Pancreas (tissue), 10 donors: ENCODE data around the gene KMT2A. TPM values are rescaled to one million over a fixed set of nuclear protein-coding genes. Genes with fewer than 3 reads are reported as not detected.

Source experiments
- ATAC-seq, 4 donors: fragments of 200-7000 bp; cut with Tn5 transposase; one replicate each; pipeline versions ENCODE4 v1.8.0 to v1.9.1; 2020; ENCODE audit warnings: mild to moderate bottlenecking in 4 of 4, moderate library complexity in 4 of 4
- DNase-seq, 6 donors: peaks; one replicate each; pipeline ENCODE4 v3.0.0-alpha.2; 2020
- FAIRE-seq: peaks from 2 replicates; lab custom pipeline; 2012; peaks lifted over from hg19 to GRCh38; lab: Jason Lieb, UNC
- H3K27ac ChIP-seq, 4 donors: fragments of 200-600 bp; sonication (generic); 1 replicate in 3 of 4; 2 replicates in 1 of 4; pipeline versions ENCODE4 v1.5.0 to v1.8.0; 2020
- H3K27me3 ChIP-seq, 4 donors: fragments of 200-600 bp; one replicate each; pipeline ENCODE4 v1.8.0; 2021
- H3K36me3 ChIP-seq, 3 donors: fragments of 200-600 bp; sonication (generic) in 1 of 3; one replicate each; pipeline versions ENCODE4 v1.5.0 to v1.8.0; 2020 to 2021
- H3K4me1 ChIP-seq, 3 donors: fragments of 200-600 bp; one replicate each; pipeline ENCODE4 v1.8.0; 2021
- H3K4me3 ChIP-seq, 4 donors: fragments of 200-600 bp; sonication (generic) in 2 of 4; one replicate each; pipeline versions ENCODE4 v1.5.0 to v1.8.0; 2020 to 2021
- H3K9me3 ChIP-seq, 4 donors: fragments of 200-600 bp; one replicate each; pipeline ENCODE4 v1.8.0; 2021
- WGBS, 2 donors: extraction: QIAGEN DNeasy Blood & Tissue Kit; methylation state at CpG; one replicate each; pipeline ENCODE4 v1.1.7; 2013; 5-methylcytosine and 5-hydroxymethylcytosine counted together
- intact Hi-C, 3 donors: fragments of 100-400 bp; cut with DNase I; formaldehyde crosslinking; loops; one replicate each; pipeline versions ENCODE4 v1.11.1 to v1.14.2; 2022
- polyA plus RNA-seq, 2 donors: library from polyadenylated mRNA; stranded (reverse); fragments of 200-250 nt; gene quantifications; one replicate each; pipeline ENCODE4 v1.2.3, GENCODE V29; 2013
- total RNA-seq, 6 donors: library from RNA; stranded (reverse); fragmentation: NEBNext Ultra II Directional in 4 of 6; extraction: Animal tissue kit (Norgen Biotek cat#: 25700) in 4 of 6; gene quantifications; one replicate each; pipeline versions ENCODE4 v1.2.1 to v1.2.4, GENCODE V29; 2021 to 2023
- TF ChIP-seq, protein P1 (sequence below), 4 donors: fragments of 200-600 bp; sonication (generic) in 3 of 4; IDR thresholded peaks; one replicate each; pipeline versions ENCODE4 v1.5.0 to v1.8.0; 2021; ENCODE audit warnings: antibody characterized with exemption in 4 of 4
- donor health status: healthy with polysubstance abuse.
- donor health status: DM: no; HTN: no; CAD: no; lungs with moderate emphysema.
- donor health status: DM: no; HTN: no; CAD: no.
- donor health status: control.
- donor health status: control.
- donor health status: Bipolar disorder and iron deficiency.
- donor health status: DM: yes; HTN: yes; CAD: no.
- donor health status: DM: no; HTN: no; CAD: no.
- donor health status: DM: no; HTN: no; CAD: no.
- donor health status: DM: yes; HTN: yes; CAD: no.

KMT2A gene
- total and polyA plus RNA-seq, 8 donors = 13.9 to 46.3 (median 32.4) TPM

DNA sequence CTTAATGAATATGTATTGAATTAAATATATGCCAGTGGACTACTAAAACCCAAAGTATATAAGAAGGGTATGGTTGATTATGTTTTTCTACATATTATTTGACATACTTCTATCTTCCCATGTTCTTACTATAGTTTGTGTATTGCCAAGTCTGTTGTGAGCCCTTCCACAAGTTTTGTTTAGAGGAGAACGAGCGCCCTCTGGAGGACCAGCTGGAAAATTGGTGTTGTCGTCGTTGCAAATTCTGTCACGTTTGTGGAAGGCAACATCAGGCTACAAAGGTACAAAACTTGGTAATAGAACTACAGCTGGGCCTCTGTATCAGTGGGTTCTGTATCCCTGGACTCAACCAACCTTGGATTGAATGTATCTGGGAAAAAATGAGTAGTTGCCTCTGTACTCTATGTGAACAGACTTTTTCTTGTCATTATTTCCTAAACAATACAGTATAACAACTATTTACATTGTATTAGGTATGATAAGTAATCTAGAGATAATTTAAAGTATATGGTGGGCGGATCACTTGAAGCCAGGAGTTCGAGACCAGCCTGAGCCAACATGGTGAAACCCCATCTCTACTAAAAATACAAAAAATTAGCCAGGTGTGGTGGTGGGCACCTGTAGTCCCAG lies 52.3 kb downstream of the KMT2A start:
- TF ChIP-seq, protein P1, sequence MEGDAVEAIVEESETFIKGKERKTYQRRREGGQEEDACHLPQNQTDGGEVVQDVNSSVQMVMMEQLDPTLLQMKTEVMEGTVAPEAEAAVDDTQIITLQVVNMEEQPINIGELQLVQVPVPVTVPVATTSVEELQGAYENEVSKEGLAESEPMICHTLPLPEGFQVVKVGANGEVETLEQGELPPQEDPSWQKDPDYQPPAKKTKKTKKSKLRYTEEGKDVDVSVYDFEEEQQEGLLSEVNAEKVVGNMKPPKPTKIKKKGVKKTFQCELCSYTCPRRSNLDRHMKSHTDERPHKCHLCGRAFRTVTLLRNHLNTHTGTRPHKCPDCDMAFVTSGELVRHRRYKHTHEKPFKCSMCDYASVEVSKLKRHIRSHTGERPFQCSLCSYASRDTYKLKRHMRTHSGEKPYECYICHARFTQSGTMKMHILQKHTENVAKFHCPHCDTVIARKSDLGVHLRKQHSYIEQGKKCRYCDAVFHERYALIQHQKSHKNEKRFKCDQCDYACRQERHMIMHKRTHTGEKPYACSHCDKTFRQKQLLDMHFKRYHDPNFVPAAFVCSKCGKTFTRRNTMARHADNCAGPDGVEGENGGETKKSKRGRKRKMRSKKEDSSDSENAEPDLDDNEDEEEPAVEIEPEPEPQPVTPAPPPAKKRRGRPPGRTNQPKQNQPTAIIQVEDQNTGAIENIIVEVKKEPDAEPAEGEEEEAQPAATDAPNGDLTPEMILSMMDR (IDR thresholded peaks at IDR 0.05) = peak; percentile 36 to 65 (median 52)
- Histone ChIP-seq H3K27me3 (no peaks in the 10 kb centered on the region), H3K27ac (no peak overlapping the region), H3K36me3 (peaks cover 5 to 74% (median 27%) of the 10 kb centered on the region in 3 donors), H3K9me3 (no peaks in the 10 kb centered on the region), H3K4me3 (no peak overlapping the region), H3K4me1 (no peaks in the 10 kb centered on the region)
- DNase-seq (peak; percentile 50 to 75 (median 60)), ATAC-seq (peak; percentile 73 to 90 (median 85)), FAIRE-seq (peak; percentile 94)
- intact Hi-C loops = loop anchor here in 1 of 3 donors (10.0 kb wide), 1 partner anchor 194 kb away; no protein-coding TSS in a partner anchor
- WGBS, 2 donors = 20 to 24% methylated on average over 7 of the region's 7 CpGs

DNA sequence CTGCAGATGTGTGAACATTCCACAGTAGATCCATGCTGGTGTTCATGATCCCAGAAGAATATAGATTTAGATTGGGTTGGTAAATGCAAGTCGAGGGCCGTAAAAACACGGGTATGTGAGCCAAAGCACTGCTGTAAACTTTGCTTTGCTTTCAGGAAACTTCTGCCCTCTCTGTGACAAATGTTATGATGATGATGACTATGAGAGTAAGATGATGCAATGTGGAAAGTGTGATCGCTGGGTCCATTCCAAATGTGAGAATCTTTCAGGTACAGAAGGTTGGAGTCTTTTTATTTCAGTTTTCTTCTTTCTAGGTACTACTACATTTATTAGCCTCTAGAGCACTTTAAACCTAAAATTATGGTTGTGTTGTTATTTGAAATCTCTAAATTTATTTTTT lies 54.7 kb downstream of the KMT2A start:
- Histone ChIP-seq H3K27ac (no peak overlapping the region), H3K27me3 (no peaks in the 10 kb centered on the region), H3K4me1 (no peaks in the 10 kb centered on the region), H3K36me3 (peaks cover 0 to 82% (median 34%) of the 10 kb centered on the region in 3 donors), H3K4me3 (no peak overlapping the region), H3K9me3 (no peaks in the 10 kb centered on the region)
- no peak for DNase-seq
- intact Hi-C loops = no loop called here
- no peak for ATAC-seq
- 87 to 88% methylated on average over 4 of the region's 4 CpGs for WGBS, 2 donors
- TF ChIP-seq, protein P1 (IDR thresholded peaks at IDR 0.05) = no peak
- FAIRE-seq = no peak

GRCh38 chr11:118497831-118498230 lies 61.5 kb downstream of the KMT2A start:
- DNase-seq = no peak
- Histone ChIP-seq H3K36me3 (peaks cover 3 to 98% (median 59%) of the 10 kb centered on the region in 3 donors), H3K27me3 (no peaks in the 10 kb centered on the region), H3K4me3 (no peak overlapping the region), H3K4me1 (no peaks in the 10 kb centered on the region), H3K9me3 (no peaks in the 10 kb centered on the region), H3K27ac (no peak overlapping the region)
- intact Hi-C loops = no loop called here
- ATAC-seq = no peak
- TF ChIP-seq, protein P1 (IDR thresholded peaks at IDR 0.05) = no peak
- no peak for FAIRE-seq
- WGBS, 2 donors = 82 to 87% methylated on average over 4 of the region's 4 CpGs

DNA sequence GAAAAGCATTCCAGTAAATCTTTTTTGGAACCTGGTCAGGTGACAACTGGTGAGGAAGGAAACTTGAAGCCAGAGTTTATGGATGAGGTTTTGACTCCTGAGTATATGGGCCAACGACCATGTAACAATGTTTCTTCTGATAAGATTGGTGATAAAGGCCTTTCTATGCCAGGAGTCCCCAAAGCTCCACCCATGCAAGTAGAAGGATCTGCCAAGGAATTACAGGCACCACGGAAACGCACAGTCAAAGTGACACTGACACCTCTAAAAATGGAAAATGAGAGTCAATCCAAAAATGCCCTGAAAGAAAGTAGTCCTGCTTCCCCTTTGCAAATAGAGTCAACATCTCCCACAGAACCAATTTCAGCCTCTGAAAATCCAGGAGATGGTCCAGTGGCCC lies 66.9 kb downstream of the KMT2A start:
- no peak overlapping the region for H3K27ac ChIP-seq
- ATAC-seq (no peak), FAIRE-seq (no peak), DNase-seq (no peak)
- WGBS, 2 donors = 33% methylated on average over 3 of the region's 3 CpGs
- H3K27me3 ChIP-seq = no peaks in the 10 kb centered on the region
- no peak overlapping the region for H3K4me3 ChIP-seq
- no peaks in the 10 kb centered on the region for H3K4me1 ChIP-seq
- H3K9me3 ChIP-seq = no peaks in the 10 kb centered on the region
- intact Hi-C loops = loop anchor here (10.0 kb wide), 2 partner anchors 108 to 118 kb away; no protein-coding TSS in a partner anchor
- TF ChIP-seq, protein P1 (IDR thresholded peaks at IDR 0.05) = no peak
- peaks cover 9 to 98% (median 61%) of the 10 kb centered on the region in 3 donors for H3K36me3 ChIP-seq

DNA sequence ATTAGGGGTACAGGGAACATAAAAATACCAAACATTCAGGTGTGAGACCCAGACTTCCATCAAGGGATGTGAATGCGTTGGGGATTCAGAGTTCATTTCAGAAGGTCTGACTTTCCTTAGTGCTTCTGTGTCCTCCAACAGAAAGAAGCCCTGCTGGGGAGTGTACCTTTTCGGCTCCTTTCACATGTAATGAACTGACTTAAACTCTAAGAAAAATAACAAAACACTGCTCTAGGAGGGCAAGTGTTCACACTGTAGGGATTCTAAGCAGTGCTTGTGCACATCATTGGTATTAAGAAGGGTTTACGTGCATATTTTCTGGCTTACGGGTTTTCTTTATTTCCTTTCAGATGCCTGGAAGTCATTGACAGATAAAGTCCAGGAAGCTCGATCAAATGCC lies 75.3 kb downstream of the KMT2A start:
- Histone ChIP-seq H3K9me3 (no peaks in the 10 kb centered on the region), H3K27ac (no peak overlapping the region), H3K4me1 (no peaks in the 10 kb centered on the region), H3K27me3 (no peaks in the 10 kb centered on the region), H3K36me3 (peaks cover 6 to 79% (median 52%) of the 10 kb centered on the region in 3 donors), H3K4me3 (no peak overlapping the region)
- no peak for ATAC-seq
- intact Hi-C loops = no loop called here
- 89 to 97% methylated on average over 5 of the region's 5 CpGs for WGBS, 2 donors
- no peak for DNase-seq
- TF ChIP-seq, protein P1 (IDR thresholded peaks at IDR 0.05) = no peak
- FAIRE-seq = no peak
